Testis (tissue), 2 donors: Measurements from ENCODE around the gene WDR45B.

Experiments
- CTCF ChIP-seq, 3 experiments: fragments of 450-650 bp in 2 of 3; fragments of 200-600 bp in 1 of 3; sonication (generic) in 1 of 3; IDR thresholded peaks; one replicate each; pipeline ENCODE4 v1.5.1; 2016 to 2019; ENCODE audit warnings: antibody characterized with exemption in 3 of 3, mild to moderate bottlenecking in 2 of 3, moderate library complexity in 1 of 3
- POLR2A ChIP-seq: fragments of 450-650 bp; IDR thresholded peaks from one replicate; pipeline ENCODE4 v1.6.1; 2017; ENCODE audit warnings: antibody characterized with exemption, mild to moderate bottlenecking, moderate library complexity

DNA sequence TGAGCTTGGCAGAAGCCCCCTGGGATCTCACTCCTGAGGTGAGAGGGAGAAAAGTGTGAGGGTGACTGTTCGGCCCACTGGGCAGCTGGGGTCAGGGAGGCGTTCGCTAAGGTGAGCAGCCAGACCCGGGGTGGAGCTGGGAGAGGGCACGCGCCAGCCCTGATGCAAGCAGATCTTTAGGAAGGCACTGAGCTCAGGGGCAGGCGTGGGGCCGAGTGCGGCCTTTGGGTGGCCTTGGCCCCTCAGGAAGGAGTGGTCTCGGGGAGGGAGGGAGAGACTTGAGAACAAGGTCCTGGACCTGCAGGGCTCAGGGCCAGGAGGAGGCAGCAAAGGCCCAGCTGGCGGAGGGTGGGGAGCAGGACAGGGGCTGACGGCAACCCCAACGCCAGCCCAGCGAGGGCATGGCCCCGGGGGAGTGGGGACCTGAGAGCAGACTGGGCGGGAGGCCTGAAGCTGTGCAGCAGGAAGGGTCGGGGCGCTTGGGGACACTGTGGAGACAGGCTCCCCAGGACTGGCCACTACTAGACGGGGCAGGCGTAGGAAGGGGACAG lies 14.5 kb upstream of the WDR45B start:
- TF ChIP-seq CTCF (IDR thresholded peaks at IDR 0.05) (no peak), POLR2A (no peak)
